HG03571 (cell line): ENCODE measurements around the gene MARCHF4.

Experiments used
- ATAC-seq: cut with Tn5 transposase; IDR thresholded peaks from one replicate; pipeline ENCODE4 v1.9.1; 2021; ENCODE audit not compliant: unreplicated experiment

The MARCHF4 gene

GRCh38 chr2:216371721-216372702, at the start of gene MARCHF4:
Gene MARCHF4 (minus strand): TSS chr2:216372483. CDS start chr2:216370260, 2,223 bp downstream.
- no peak for ATAC-seq

GRCh38 chr2:216420367-216421101, 48.3 kb upstream of the MARCHF4 start:
- ATAC-seq, result no peak

- no peak for ATAC-seq
These were observed 46.7 kb upstream of the MARCHF4 start for GRCh38 chr2:216418981-216419380.

- ATAC-seq, result no peak
These were observed 44.5 kb upstream of the MARCHF4 start for GRCh38 chr2:216416571-216417307.

- ATAC-seq, result no peak
These were observed 43.3 kb upstream of the MARCHF4 start for GRCh38 chr2:216415541-216415940.

- no peak for ATAC-seq
These were observed 42.6 kb upstream of the MARCHF4 start for GRCh38 chr2:216414772-216415319.

GRCh38 chr2:216413882-216414281, 41.6 kb upstream of the MARCHF4 start:
- no peak for ATAC-seq

GRCh38 chr2:216412022-216412999, 40.0 kb upstream of the MARCHF4 start, which contains the start of gene SMARCAL1:
Gene SMARCAL1 (plus strand): TSS chr2:216412484. CDS start chr2:216414705, 2,221 bp downstream.
- ATAC-seq, result peak; percentile 84

- peak; percentile 37 for ATAC-seq
These were observed 38.3 kb upstream of the MARCHF4 start for GRCh38 chr2:216410550-216410949.

GRCh38 chr2:216408426-216409290, 36.4 kb upstream of the MARCHF4 start:
- ATAC-seq, result no peak

- ATAC-seq, result no peak
These were observed 34.5 kb upstream of the MARCHF4 start for GRCh38 chr2:216406826-216407225.

GRCh38 chr2:216405588-216405987, 33.3 kb upstream of the MARCHF4 start:
- no peak for ATAC-seq

GRCh38 chr2:216404010-216404618, 31.8 kb upstream of the MARCHF4 start:
- no peak for ATAC-seq

- no peak for ATAC-seq
These were observed 30.5 kb upstream of the MARCHF4 start for GRCh38 chr2:216402751-216403150.

- ATAC-seq, result no peak
These were observed 27.3 kb upstream of the MARCHF4 start for GRCh38 chr2:216399621-216400020.

- ATAC-seq, result no peak
These were observed 22.6 kb upstream of the MARCHF4 start for GRCh38 chr2:216394881-216395280.

GRCh38 chr2:216392945-216393840, 20.9 kb upstream of the MARCHF4 start:
- no peak for ATAC-seq
